NCI-H345 treated with DMSO at 0.1 percent for 48 hours (cell line): Measurements from ENCODE around the gene BPIFB6.

Source experiments
- DNase-seq: peaks from one replicate; lab custom pipeline; 2025; ENCODE audit not compliant: unreplicated experiment; lab: John Stamatoyannopoulos, UW

Gene BPIFB6

GRCh38 chr20:33015700-33016580 lies 15.5 kb upstream of the BPIFB6 start:
- no peak for DNase-seq

GRCh38 chr20:33016581-33017109 lies 14.8 kb upstream of the BPIFB6 start:
- no peak for DNase-seq

- no peak for DNase-seq
Measured at GRCh38 chr20:33017542-33017941, 13.9 kb upstream of the BPIFB6 start.

- no peak for DNase-seq
Measured at GRCh38 chr20:33018169-33018931, 13.1 kb upstream of the BPIFB6 start.

- DNase-seq, result no peak
Measured at GRCh38 chr20:33019465-33020277, 11.8 kb upstream of the BPIFB6 start.

DNA sequence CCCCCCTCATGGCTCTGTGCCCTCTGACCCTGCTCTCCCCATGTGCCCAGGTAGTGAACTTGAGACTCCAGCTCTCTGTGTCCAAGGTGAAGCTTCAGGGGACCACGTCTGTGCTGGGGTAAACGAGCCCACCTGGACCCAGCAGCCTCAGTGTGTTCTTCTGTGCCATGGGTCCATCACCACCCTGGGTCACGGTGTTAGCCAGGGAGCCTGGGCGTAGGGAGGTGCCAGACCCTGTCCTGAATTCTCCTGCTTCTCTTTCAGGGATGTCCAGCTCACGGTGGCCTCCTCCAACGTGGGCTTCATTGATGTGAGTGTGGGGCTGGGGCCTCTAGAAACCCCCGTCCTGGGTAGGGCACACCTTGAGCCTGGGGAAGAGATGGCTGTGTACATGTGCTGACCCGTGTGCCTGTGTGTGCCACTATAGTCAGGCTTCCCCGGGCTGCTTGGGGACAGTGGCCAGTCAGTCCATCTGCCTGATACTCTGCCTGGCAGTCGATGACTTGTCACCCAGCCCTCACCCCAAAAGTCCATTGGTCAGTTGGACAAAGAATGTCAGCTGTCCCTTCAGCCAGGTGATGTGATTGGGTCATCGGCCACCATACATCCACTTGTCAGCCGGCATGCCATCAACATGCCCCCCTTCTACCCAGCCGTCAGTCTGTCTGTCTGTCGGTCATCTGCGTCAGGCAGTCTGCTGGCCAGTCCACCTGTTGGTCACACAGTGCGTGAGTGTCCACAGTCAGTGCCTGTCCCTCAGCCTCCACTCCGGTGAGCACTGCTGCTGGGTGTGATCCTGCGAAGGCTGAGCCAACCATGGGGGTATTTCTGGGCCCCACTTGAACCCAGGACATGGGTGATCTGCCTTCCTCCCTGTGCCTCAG lies 10.9 kb upstream of the BPIFB6 start:
- DNase-seq, result no peak

- no peak for DNase-seq
Measured at GRCh38 chr20:33021879-33022278, 9.6 kb upstream of the BPIFB6 start.

GRCh38 chr20:33022289-33022688 lies 9.2 kb upstream of the BPIFB6 start:
- DNase-seq, result no peak

DNA sequence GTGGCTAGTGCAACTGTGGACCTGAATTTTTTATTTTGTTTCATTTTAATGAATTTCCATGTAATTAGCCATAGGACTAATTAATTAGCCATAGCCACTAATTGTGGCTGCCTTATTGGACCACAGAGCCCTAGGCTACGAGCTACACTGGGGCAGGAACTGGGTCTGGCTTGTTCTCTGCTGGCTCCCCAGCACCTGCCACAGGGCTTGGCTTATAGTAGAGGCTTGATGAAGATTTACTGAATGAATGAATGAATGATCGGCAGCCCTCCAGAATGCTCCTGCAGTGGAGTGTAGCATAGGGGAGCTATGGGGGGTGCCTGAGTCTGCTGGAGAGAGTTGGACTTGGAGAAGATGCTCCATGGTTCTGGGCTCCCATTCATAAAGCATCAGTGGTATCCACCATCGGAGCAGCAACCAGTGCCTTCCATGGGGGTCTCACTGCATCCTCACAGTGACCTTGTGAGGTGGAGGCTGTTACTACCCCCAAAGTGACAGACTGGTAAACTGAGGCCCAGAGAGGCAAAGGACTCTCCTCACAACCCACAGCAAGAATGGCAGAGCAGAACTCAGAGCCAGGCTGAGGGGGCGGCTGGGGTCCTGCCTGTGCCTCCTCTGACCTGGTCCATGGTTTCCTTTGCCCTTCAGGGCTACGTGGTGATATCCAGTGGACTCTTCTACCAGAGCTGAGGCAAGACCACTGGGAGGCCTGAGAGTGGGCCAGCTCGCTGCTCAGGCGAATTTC lies 8.6 kb upstream of the BPIFB6 start:
- no peak for DNase-seq

- no peak for DNase-seq
Measured at GRCh38 chr20:33023439-33024242, 7.8 kb upstream of the BPIFB6 start.

- no peak for DNase-seq
Measured at GRCh38 chr20:33024243-33024560, 7.2 kb upstream of the BPIFB6 start.

- no peak for DNase-seq
Measured at GRCh38 chr20:33024609-33025317, 6.7 kb upstream of the BPIFB6 start.

DNA sequence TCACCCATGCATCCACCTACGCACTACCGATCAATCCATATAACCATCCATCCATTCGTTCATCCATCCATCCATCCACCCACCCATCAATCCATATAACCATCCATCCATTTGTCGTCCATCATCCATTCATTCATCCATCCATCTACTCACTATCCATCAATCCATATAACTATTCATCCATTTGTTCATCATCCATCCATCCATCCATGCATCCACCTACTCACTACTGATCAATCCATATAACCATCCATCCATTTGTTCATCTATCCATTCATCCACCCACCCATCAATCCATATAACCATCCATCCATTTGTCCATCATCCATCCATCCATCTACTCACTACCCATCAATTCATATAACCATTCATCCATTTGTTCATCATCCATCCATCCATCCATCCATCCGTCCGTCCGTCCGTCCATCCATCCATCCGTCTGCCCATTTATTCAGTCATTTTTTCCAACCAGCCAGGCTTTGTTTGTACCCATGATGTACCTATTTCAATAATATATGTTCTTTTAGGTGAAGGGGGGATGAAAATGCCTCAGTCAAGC lies 6.1 kb upstream of the BPIFB6 start:
- DNase-seq, result no peak

GRCh38 chr20:33026072-33026778 lies 5.2 kb upstream of the BPIFB6 start:
- DNase-seq, result no peak

- DNase-seq, result no peak
Measured at GRCh38 chr20:33026779-33027759, 4.4 kb upstream of the BPIFB6 start.
